HepG2 (cell line): ENCODE data around the gene RASSF10. TPM values are rescaled to one million over a fixed set of nuclear protein-coding genes. Genes with fewer than 3 reads are reported as not detected.

Experiments used
- BRF2 ChIP-seq: sonication (generic); formaldehyde crosslinking; IDR thresholded peaks from 2 replicates; pipeline ENCODE4 v1.8.1; 2022; ENCODE audit warnings: mild to moderate bottlenecking, missing genetic modification reagents
- CREB3 ChIP-seq: sonication (generic); formaldehyde crosslinking; IDR thresholded peaks from 2 replicates; pipeline ENCODE4 v1.5.0; 2020; ENCODE audit warnings: missing genetic modification reagents
- MAFF ChIP-seq: IDR thresholded peaks from 2 replicates; pipeline ENCODE4 v1.6.1; 2011; ENCODE audit warnings: low read depth, low read length, improper control_type of control experiment
- MYC ChIP-seq: sonication (generic); formaldehyde crosslinking; IDR thresholded peaks from 2 replicates; pipeline ENCODE4 v1.9.0; 2021; ENCODE audit warnings: missing genetic modification reagents, borderline replicate concordance
- NCOA1 ChIP-seq: sonication (generic); formaldehyde crosslinking; IDR thresholded peaks from 2 replicates; pipeline ENCODE4 v1.9.0; 2021; ENCODE audit warnings: missing genetic modification reagents
- NONO ChIP-seq, 2 experiments: fragments of 450-650 bp in 1 of 2; sonication (generic) in 1 of 2; formaldehyde crosslinking in 1 of 2; IDR thresholded peaks in 1 of 2; conservative IDR thresholded peaks in 1 of 2; 2 replicates each; pipeline versions ENCODE4 v1.6.1 to v1.8.0; 2017 to 2022; ENCODE audit warnings: mild to moderate bottlenecking in 1 of 2, missing genetic modification reagents in 1 of 2, moderate library complexity in 1 of 2
- PAXIP1 ChIP-seq: sonication (generic); formaldehyde crosslinking; conservative IDR thresholded peaks from 2 replicates; pipeline ENCODE4 v1.4.0; 2020; ENCODE audit warnings: mild to moderate bottlenecking, missing genetic modification reagents, moderate library complexity
- SKI ChIP-seq: fragments of 450-650 bp; IDR thresholded peaks from one replicate; pipeline ENCODE4 v1.6.1; 2018; ENCODE audit warnings: mild to moderate bottlenecking; ENCODE audit not compliant: partially characterized antibody
- SUZ12 ChIP-seq: fragments of 150-350 bp; IDR thresholded peaks from 2 replicates; pipeline ENCODE4 v1.6.1; 2014; ENCODE audit warnings: low read depth, low read length
- THRA ChIP-seq: sonication (generic); formaldehyde crosslinking; IDR thresholded peaks from 2 replicates; pipeline ENCODE4 v1.4.0; 2020; ENCODE audit warnings: missing genetic modification reagents, borderline replicate concordance
- ZNF331 ChIP-seq: sonication (generic); formaldehyde crosslinking; IDR thresholded peaks from 2 replicates; pipeline ENCODE4 v1.4.0; 2020; ENCODE audit warnings: missing genetic modification reagents
- ZNF350 ChIP-seq: sonication (generic); formaldehyde crosslinking; IDR thresholded peaks from 2 replicates; pipeline ENCODE4 v1.4.0; 2020; ENCODE audit warnings: mild to moderate bottlenecking, low read depth, missing genetic modification reagents, borderline replicate concordance
- ZNF782 ChIP-seq: sonication (generic); formaldehyde crosslinking; IDR thresholded peaks from 2 replicates; pipeline ENCODE4 v1.4.0; 2020; ENCODE audit warnings: missing genetic modification reagents, mild to moderate bottlenecking, borderline replicate concordance
- polyA plus RNA-seq, 8 experiments: library from polyadenylated mRNA; depleted of rRNA in 3 of 8; stranded (reverse) in 7 of 8; unstranded in 1 of 8; fragments of >200 nt; fragmentation: Illumina TruSeq in 4 of 8; extraction: Trizol in 4 of 8; gene quantifications; 2 replicates each; pipeline versions ENCODE4 v1.2.1 to v1.2.3, GENCODE V29; 2011 to 2016; ENCODE audit warnings: low read depth in 4 of 8, missing spikeins in 1 of 8, mixed read lengths in 1 of 8; ENCODE audit not compliant: insufficient read depth in 1 of 8
- total RNA-seq, 5 experiments: library from RNA; depleted of rRNA; stranded (reverse); fragments of >200 nt; fragmentation: Illumina TruSeq; extraction: Trizol; gene quantifications; 2 replicates each; pipeline ENCODE4 v1.2.3, GENCODE V29; 2016; ENCODE audit warnings: low read depth in 1 of 5
- TF ChIP-seq, protein P1 (sequence below): IDR thresholded peaks from 2 replicates; pipeline ENCODE4 v1.6.1; 2016; ENCODE audit warnings: missing compliant biosample characterization, missing genetic modification reagents, borderline replicate concordance

RASSF10 gene
- total and polyA plus RNA-seq, 2 of the 13 experiments (the other 11 are each of a cell fraction or from before 2014, with no cell fraction given): not detected

DNA sequence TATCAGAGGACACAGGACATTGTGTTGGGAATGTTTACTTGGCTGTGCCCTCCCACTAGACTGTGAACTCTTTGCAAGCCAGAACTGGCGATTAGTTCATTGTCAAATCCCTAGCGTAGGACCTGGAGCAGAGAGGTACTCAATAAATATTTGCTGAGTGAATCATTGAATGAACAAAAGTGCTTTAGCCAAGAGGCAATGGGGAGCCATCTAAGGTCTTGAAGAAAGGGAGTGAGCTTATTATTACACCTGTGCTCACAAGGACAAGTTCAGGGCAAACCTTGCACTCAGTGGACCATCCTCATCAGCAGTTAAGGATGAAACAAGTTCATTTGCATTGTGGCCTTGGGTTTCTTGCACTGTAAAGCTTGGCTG lies 1.1 kb upstream of the RASSF10 start (continued):
- TF ChIP-seq ZNF350 (CRISPR knock-in tag) (peak; percentile 38; the same call in 1 of the 2 replicates), ZNF331 (CRISPR knock-in tag) (peak; percentile 80; the same call in 1 of the 2 replicates), NONO (IDR thresholded peaks at IDR 0.05) (no peak), NONO (CRISPR knock-in tag; conservative IDR thresholded peaks at IDR 0.05) (peak; percentile 90), SKI (peak; percentile 51), ZNF782 (CRISPR knock-in tag) (peak; percentile 37; the same call in 1 of the 2 replicates), NCOA1 (no peak), PAXIP1 (CRISPR knock-in tag) (peak; percentile 94), SUZ12 (no peak), BRF2 (no peak), CREB3 (CRISPR knock-in tag) (no peak), THRA (peak; percentile 93; the same call in 1 of the 2 replicates), MYC (CRISPR knock-in tag) (peak; percentile 41; the same call in 1 of the 2 replicates), MAFF (0 out of 2 replicates have a peak, but pooled peaks have one; percentile 12)
- TF ChIP-seq, protein P1, sequence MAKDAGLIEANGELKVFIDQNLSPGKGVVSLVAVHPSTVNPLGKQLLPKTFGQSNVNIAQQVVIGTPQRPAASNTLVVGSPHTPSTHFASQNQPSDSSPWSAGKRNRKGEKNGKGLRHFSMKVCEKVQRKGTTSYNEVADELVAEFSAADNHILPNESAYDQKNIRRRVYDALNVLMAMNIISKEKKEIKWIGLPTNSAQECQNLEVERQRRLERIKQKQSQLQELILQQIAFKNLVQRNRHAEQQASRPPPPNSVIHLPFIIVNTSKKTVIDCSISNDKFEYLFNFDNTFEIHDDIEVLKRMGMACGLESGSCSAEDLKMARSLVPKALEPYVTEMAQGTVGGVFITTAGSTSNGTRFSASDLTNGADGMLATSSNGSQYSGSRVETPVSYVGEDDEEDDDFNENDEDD (CRISPR knock-in tag): no peak
